Endothelial cell of umbilical vein (primary cell): ENCODE results near the gene SSH2. TPM values are rescaled to one million over a fixed set of nuclear protein-coding genes. Genes with fewer than 3 reads are reported as not detected.

Experiments used
- BruUV-seq: library from RNA; stranded (reverse); fragments of 400-500 nt; replicated peaks from 2 replicates; lab custom pipeline; 2021; lab: Mats Ljungman, UMichigan
- CTCF ChIA-PET: fragments of 300-600, 350-600 bp; sonication (Branson Sonifier 250); formaldehyde crosslinking; loops from one replicate; lab custom pipeline; 2021; ENCODE audit warnings: antibody characterized with exemption, inconsistent platforms; lab: Charles Lee
- POLR2A ChIA-PET: fragments of 300-600, 350-600 bp; sonication (Branson Sonifier 250); formaldehyde crosslinking; loops from one replicate; lab custom pipeline; 2021; ENCODE audit warnings: antibody characterized with exemption, inconsistent platforms; lab: Charles Lee
- DNase-seq: peaks from one replicate; pipeline ENCODE4 v3.0.0-alpha.2; 2011; ENCODE audit warnings: low read depth, low spot score
- FAIRE-seq: peaks from 2 replicates; lab custom pipeline; 2011; peaks lifted over from hg19 to GRCh38; lab: Jason Lieb, UNC
- H2AFZ ChIP-seq: 2 replicates; pipeline ENCODE4 v1.6.0; 2012; ENCODE audit warnings: low read depth, low read length, control low read depth, inconsistent platforms
- H3K27ac ChIP-seq: 2 replicates; pipeline ENCODE4 v1.5.1; 2011; ENCODE audit warnings: low read depth, mild to moderate bottlenecking, control low read depth, low read length, moderate library complexity; ENCODE audit not compliant: insufficient read depth
- H3K27me3 ChIP-seq, 2 experiments: 2 replicates each; pipeline versions ENCODE4 v1.6.0 to v1.6.1; 2011; ENCODE audit warnings: low read length in 2 of 2, mixed read lengths in 1 of 2; ENCODE audit not compliant: control insufficient read depth in 2 of 2, insufficient read depth in 2 of 2
- H3K36me3 ChIP-seq, 2 experiments: 2 replicates in 1 of 2; 3 replicates in 1 of 2; pipeline ENCODE4 v1.5.1; 2011; ENCODE audit warnings: low read length in 2 of 2, mild to moderate bottlenecking in 1 of 2, moderate library complexity in 1 of 2; ENCODE audit not compliant: control insufficient read depth in 2 of 2, insufficient read depth in 2 of 2; ENCODE audit errors: extremely low read depth in 1 of 2
- H3K4me1 ChIP-seq: 3 replicates; pipeline ENCODE4 v1.5.1; 2011; ENCODE audit warnings: mild to moderate bottlenecking, low read length; ENCODE audit not compliant: control insufficient read depth, insufficient read depth; ENCODE audit errors: extremely low read depth
- H3K4me2 ChIP-seq: 2 replicates; pipeline ENCODE4 v1.6.1; 2011; ENCODE audit warnings: low read length, control low read depth, mixed read lengths; ENCODE audit not compliant: insufficient read depth
- H3K4me3 ChIP-seq, 3 experiments: fragments of 200-600 bp in 1 of 3; sonication (generic), shearing (Covaris generic) in 1 of 3; replicated peaks in 1 of 3; 2 replicates each; pipeline ENCODE4 v1.5.1; 2011 to 2016; ENCODE audit warnings: control low read depth in 3 of 3, low read length in 3 of 3, mild to moderate bottlenecking in 2 of 3, inconsistent platforms in 1 of 3, low read depth in 1 of 3, moderate library complexity in 1 of 3; ENCODE audit not compliant: insufficient read depth in 1 of 3
- H3K79me2 ChIP-seq: 2 replicates; pipeline ENCODE4 v1.6.0; 2012; ENCODE audit warnings: low read length, inconsistent platforms; ENCODE audit not compliant: control insufficient read depth, insufficient read depth
- H3K9ac ChIP-seq: replicated peaks from 2 replicates; pipeline ENCODE3; 2011; ENCODE audit warnings: low read length, control low read depth; ENCODE audit not compliant: insufficient read depth; ENCODE audit errors: extremely low read depth
- H3K9me1 ChIP-seq: replicated peaks from 3 replicates; pipeline ENCODE4 v1.6.0; 2011; ENCODE audit warnings: mild to moderate bottlenecking, low read length; ENCODE audit not compliant: control insufficient read depth, insufficient read depth; ENCODE audit errors: extremely low read depth
- H3K9me3 ChIP-seq: replicated peaks from 2 replicates; pipeline ENCODE4 v1.5.1; 2012; ENCODE audit warnings: low read length, inconsistent platforms; ENCODE audit not compliant: control insufficient read depth, insufficient read depth
- H4K20me1 ChIP-seq: replicated peaks from 2 replicates; pipeline ENCODE3; 2011; ENCODE audit warnings: mild to moderate bottlenecking, low read length; ENCODE audit not compliant: control insufficient read depth, insufficient read depth; ENCODE audit errors: extremely low read depth
- EZH2 ChIP-seq: IDR thresholded peaks from 2 replicates; pipeline ENCODE4 v1.6.1; 2012; ENCODE audit warnings: borderline replicate concordance, low read depth, mild to moderate bottlenecking, moderate library complexity, low read length, inconsistent platforms; ENCODE audit not compliant: severe bottlenecking
- FOS ChIP-seq: IDR thresholded peaks from 2 replicates; pipeline ENCODE4 v1.6.1; 2011; ENCODE audit warnings: mild to moderate bottlenecking, low read length, moderate library complexity, borderline replicate concordance; ENCODE audit not compliant: insufficient read depth
- GATA2 ChIP-seq: IDR thresholded peaks from 2 replicates; pipeline ENCODE4 v1.7.0; 2011; ENCODE audit warnings: low read depth, mild to moderate bottlenecking, moderate library complexity, mixed read lengths, low read length; ENCODE audit not compliant: insufficient read length, insufficient read depth
- JUN ChIP-seq: IDR thresholded peaks from 2 replicates; pipeline ENCODE4 v1.6.1; 2011; ENCODE audit warnings: borderline replicate concordance, low read depth; ENCODE audit not compliant: insufficient read length, insufficient read depth
- MAX ChIP-seq: IDR thresholded peaks from 2 replicates; pipeline ENCODE4 v1.6.1; 2011; ENCODE audit not compliant: insufficient read depth, insufficient read length
- MYC ChIP-seq: IDR thresholded peaks from one replicate; pipeline ENCODE4 v1.6.1; 2011; ENCODE audit warnings: mild to moderate bottlenecking, low read depth, low read length
- POLR2A ChIP-seq: IDR thresholded peaks from 2 replicates; pipeline ENCODE4 v1.6.1; 2012; ENCODE audit warnings: low read depth, mild to moderate bottlenecking, control low read depth, low read length
- POLR2AphosphoS5 ChIP-seq: IDR thresholded peaks from 2 replicates; pipeline ENCODE4 v1.6.1; 2012; ENCODE audit warnings: low read depth, mild to moderate bottlenecking, control low read depth, low read length, moderate library complexity; ENCODE audit not compliant: insufficient read depth
- dilution Hi-C: fragments of 300-500 bp; cut with MboI; formaldehyde crosslinking; loops from one replicate; pipeline ENCODE4 v1.15.0; 2019; ENCODE audit warnings: low sequenced_read_pairs; ENCODE audit not compliant: extremely low pct_ligation_motif_present
- intact Hi-C: fragments of 100-400 bp; cut with micrococcal nuclease; formaldehyde crosslinking; loops from one replicate; pipeline ENCODE4 v1.10.0; 2022
- polyA plus RNA-seq, 4 experiments: library from polyadenylated mRNA; depleted of rRNA in 3 of 4; stranded (reverse) in 3 of 4; unstranded in 1 of 4; fragments of >200 nt; gene quantifications; 2 replicates each; pipeline versions ENCODE4 v1.2.1 to v1.2.3, GENCODE V29; 2011 to 2012; ENCODE audit warnings: missing spikeins in 1 of 4
- total RNA-seq: library from RNA; stranded (reverse); gene quantifications from 2 replicates; pipeline ENCODE4 v1.2.3, GENCODE V29; 2021
- TF ChIP-seq, protein P1 (sequence below), 2 donors: IDR thresholded peaks; 1 replicate in 1 of 2; 2 replicates in 1 of 2; pipeline ENCODE4 v1.5.1; 2011; ENCODE audit warnings: low read length in 2 of 2, mild to moderate bottlenecking in 2 of 2, moderate library complexity in 2 of 2, control low read depth in 1 of 2, inconsistent platforms in 1 of 2, low read depth in 1 of 2; ENCODE audit not compliant: insufficient read depth in 1 of 2; ENCODE audit errors: extremely low read depth in 1 of 2

SSH2 gene
- total and polyA plus RNA-seq, 2 donors (not counting 3 experiments of a cell fraction or from before 2014, with no cell fraction given) = 24.6 to 60.9 TPM

DNA sequence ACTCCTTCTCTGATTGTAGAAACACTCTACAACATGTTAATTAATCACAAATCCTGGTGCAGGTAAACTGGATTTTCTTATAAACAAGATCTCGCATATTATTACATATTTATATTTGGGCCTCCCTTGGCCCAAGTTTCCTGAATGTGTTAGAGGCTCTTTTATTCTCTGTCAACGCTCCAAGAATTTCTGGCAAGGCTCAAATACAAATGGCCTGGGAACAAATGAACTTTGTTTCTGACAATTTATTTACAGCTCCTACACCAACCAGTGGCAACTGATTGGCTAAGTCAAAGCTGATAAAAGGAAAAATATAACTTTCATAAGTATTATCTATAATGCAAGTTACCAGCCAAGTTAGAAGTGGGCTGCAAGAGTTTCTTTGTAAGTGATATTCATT is 242.4 kb downstream of the SSH2 start:
- Histone ChIP-seq H3K9me3 (no peaks in the 10 kb centered on the region), H3K4me2 (no peak overlapping the region), H3K4me1 (peaks cover 25% of the 10 kb centered on the region), H3K4me3 (no peak overlapping the region), H3K79me2 (no peaks in the 10 kb centered on the region), H3K9ac (no peak overlapping the region), H3K9me1 (no peaks in the 10 kb centered on the region), H4K20me1 (no peaks in the 10 kb centered on the region), H3K36me3 (no peaks in the 10 kb centered on the region), H2AFZ (no peak overlapping the region), H3K27ac (no peak overlapping the region), H3K27me3 (no peaks in the 10 kb centered on the region)
- TF ChIP-seq POLR2A (no peak), MYC (no peak), JUN (no peak)
- TF ChIP-seq, protein P1, sequence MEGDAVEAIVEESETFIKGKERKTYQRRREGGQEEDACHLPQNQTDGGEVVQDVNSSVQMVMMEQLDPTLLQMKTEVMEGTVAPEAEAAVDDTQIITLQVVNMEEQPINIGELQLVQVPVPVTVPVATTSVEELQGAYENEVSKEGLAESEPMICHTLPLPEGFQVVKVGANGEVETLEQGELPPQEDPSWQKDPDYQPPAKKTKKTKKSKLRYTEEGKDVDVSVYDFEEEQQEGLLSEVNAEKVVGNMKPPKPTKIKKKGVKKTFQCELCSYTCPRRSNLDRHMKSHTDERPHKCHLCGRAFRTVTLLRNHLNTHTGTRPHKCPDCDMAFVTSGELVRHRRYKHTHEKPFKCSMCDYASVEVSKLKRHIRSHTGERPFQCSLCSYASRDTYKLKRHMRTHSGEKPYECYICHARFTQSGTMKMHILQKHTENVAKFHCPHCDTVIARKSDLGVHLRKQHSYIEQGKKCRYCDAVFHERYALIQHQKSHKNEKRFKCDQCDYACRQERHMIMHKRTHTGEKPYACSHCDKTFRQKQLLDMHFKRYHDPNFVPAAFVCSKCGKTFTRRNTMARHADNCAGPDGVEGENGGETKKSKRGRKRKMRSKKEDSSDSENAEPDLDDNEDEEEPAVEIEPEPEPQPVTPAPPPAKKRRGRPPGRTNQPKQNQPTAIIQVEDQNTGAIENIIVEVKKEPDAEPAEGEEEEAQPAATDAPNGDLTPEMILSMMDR (IDR thresholded peaks at IDR 0.05; ENCODE audit: extremely low read depth in 1 of 2, insufficient read depth in 1 of 2, low read depth in 1 of 2, low read length in 2 of 2) = no peak
- CTCF ChIA-PET = interaction anchor here (1.0 to 2.2 kb wide), 2 partner anchors 11 to 13 kb away, joined by 3 to 5 read pairs; no protein-coding TSS in a partner anchor
- intact Hi-C loops (no loop called here), dilution Hi-C loops (no loop called here)
- FAIRE-seq = no peak
- no TSS peak for BruUV-seq
- POLR2A ChIA-PET = no interaction called here
- DNase-seq = peak; percentile 29

GRCh38 chr17:29686993-29687590 is 242.9 kb downstream of the SSH2 start:
- Histone ChIP-seq H3K27ac (no peak overlapping the region), H3K79me2 (no peaks in the 10 kb centered on the region), H3K9me1 (no peaks in the 10 kb centered on the region), H3K27me3 (no peaks in the 10 kb centered on the region), H3K4me3 (no peak overlapping the region), H4K20me1 (no peaks in the 10 kb centered on the region), H3K36me3 (no peaks in the 10 kb centered on the region), H3K9ac (no peak overlapping the region), H2AFZ (no peak overlapping the region), H3K4me2 (no peak overlapping the region), H3K4me1 (peaks cover 25% of the 10 kb centered on the region), H3K9me3 (no peaks in the 10 kb centered on the region)
- no TSS peak for BruUV-seq
- DNase-seq (no peak), FAIRE-seq (no peak)
- dilution Hi-C loops = no loop called here
- CTCF ChIA-PET = interaction anchor here (1.0 to 2.2 kb wide), 2 partner anchors 11 to 13 kb away, joined by 3 to 5 read pairs; no protein-coding TSS in a partner anchor
- POLR2A ChIA-PET = no interaction called here
- intact Hi-C loops = no loop called here
- no peak for TF ChIP-seq JUN
- TF ChIP-seq, protein P1 (IDR thresholded peaks at IDR 0.05; ENCODE audit: extremely low read depth in 1 of 2, insufficient read depth in 1 of 2, low read depth in 1 of 2, low read length in 2 of 2) = no peak
- no peak for TF ChIP-seq GATA2
- TF ChIP-seq POLR2AphosphoS5 = no peak
- no peak for TF ChIP-seq POLR2A
- TF ChIP-seq MAX = no peak
- TF ChIP-seq EZH2 = no peak
- TF ChIP-seq FOS = no peak
- no peak for TF ChIP-seq MYC
